GM19463 (cell line): ENCODE data around the gene CEP290.
"Not testable (repeated sequence)": the region's sequence is repeated elsewhere in the genome, so short reads cannot be mapped to it uniquely, and the experiment has no call there.

ENCODE experiments used
- ATAC-seq: cut with Tn5 transposase; IDR thresholded peaks from one replicate; pipeline ENCODE4 v1.9.1; 2021; ENCODE audit warnings: mild to moderate bottlenecking, moderate library complexity; ENCODE audit not compliant: unreplicated experiment

The CEP290 gene

GRCh38 chr12:88142610-88142991, 713 bp upstream of the CEP290 start:
- no peak for ATAC-seq

DNA sequence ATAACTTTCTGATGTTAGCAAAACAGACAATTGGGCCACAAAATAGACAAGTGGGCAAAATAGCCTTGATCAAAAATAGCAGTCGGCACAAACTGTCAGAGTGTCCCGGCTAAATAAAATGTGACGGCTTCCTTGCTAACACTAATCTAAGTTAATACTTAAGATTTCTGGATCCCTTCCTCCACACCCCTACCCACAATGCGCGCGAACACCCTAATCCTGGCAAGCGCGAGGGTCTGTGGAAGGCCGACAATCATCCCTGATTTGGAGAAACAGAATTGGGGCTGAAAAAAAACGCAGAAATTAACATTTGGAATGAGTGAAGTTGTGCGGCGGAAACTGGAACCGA, 489 bp downstream of the CEP290 start:
- ATAC-seq, result no peak

- not testable (repeated sequence) for ATAC-seq
Observed at GRCh38 chr12:88139711-88140110, 2.2 kb downstream of the CEP290 start.

DNA sequence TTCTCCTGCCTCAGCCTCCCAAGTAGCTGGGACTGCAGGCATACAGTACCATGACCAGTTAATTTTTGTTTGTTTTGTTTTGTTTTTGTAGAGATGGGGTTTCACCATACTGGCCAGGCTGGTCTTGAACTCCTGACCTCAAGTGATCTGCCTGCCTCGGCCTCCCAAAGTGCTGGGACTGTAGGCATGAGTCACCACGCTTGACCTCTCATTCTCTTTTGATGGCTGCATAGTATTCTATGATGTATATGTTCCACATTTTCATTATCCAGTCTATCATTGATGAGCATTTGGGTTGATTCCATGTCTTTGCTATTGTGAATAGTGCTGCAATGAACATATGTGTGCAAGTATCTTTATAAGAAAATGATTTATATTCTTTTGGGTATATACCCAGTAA, 8.7 kb downstream of the CEP290 start:
- not testable (repeated sequence) for ATAC-seq

DNA sequence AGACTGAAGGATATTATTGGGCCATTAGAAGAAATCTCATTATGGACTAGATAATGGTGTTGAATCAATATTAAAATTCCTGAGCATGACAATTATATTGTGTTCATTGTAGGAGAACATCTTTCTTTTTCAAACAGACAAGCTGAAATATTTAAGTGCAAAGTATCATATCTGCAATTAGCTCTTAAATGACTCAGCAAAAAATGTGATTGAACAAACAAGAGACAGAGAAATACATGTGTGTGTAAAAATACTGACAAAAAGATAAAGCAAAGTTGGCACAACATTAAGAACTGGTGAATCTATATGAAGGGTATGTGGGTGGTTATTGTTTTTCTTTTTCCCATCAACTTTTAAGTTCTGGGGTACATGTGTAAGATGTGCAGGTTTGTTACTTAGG, 9.5 kb downstream of the CEP290 start:
- no peak for ATAC-seq

GRCh38 chr12:88127855-88128254, 14.0 kb downstream of the CEP290 start:
- no peak for ATAC-seq

DNA sequence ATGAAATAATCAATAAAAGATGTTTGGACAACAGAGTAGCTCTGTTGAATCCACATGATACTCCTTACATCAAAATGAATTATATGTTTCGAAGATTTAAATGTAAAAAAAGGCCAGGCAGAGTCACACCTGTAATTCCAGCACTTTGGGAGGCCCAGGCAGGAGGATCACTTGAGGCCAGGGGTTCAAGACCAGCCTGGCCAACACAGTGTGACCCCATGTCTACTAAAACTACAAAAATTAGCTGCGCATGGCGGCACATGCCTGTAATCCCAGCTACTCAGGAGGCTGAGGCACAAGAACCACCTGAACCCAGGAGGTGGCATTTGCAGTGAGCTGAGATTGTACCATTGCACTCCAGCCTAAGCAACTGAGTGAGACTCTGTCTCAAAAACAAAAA, 14.8 kb downstream of the CEP290 start:
- ATAC-seq, result no peak

- no peak for ATAC-seq
Observed at GRCh38 chr12:88122666-88123065, 19.2 kb downstream of the CEP290 start.

- ATAC-seq, result no peak
Observed at GRCh38 chr12:88113871-88114270, 28.0 kb downstream of the CEP290 start.

DNA sequence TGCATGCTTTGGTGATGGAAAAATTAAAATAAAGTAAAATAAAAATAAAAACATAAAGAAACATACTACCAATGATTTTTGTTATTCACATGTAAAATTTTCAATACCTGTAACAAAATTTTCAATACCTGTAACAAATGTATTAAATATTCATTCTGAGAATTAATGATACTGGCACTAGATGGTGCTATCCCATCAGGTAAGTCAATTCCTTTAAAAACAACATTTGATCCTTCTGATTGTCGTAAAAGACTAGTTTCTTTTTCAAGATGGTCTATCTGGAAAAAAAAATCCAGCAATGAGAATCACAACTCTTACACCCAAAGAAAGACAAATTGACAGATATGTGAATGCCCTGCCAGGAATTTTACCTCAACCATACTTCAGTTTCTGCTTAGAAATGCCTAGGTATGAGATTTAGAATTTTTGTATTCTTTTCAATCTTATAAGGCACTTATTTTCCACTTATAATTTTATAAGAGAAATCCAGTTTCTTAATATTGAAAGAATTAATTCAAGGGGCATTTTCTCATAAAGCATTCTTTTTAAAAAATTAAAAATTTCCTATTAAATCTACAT, 30.7 kb downstream of the CEP290 start:
- no peak for ATAC-seq

- ATAC-seq, result no peak
Observed at GRCh38 chr12:88108021-88108420, 33.9 kb downstream of the CEP290 start.

DNA sequence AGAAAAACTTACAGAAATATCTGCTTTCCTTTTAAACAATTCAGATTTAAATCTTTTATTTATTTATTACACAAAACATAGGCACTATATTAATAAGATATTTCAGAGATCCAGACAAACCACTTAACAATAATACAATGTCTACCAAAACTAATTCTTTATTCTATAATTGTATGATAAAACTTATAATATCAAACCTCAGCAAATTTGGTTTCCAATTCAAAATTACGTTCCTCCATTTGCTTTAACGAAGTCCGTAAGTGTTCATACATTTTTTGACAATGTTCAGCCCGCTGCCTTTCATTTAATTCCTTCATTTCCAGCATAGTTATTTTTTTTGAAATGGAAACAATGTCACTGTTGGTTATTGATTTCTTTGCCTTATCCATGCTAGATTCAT, 48.3 kb downstream of the CEP290 start:
- ATAC-seq, result no peak

GRCh38 chr12:88092771-88093170, 49.1 kb downstream of the CEP290 start:
- no peak for ATAC-seq

GRCh38 chr12:88084210-88084609, 57.7 kb downstream of the CEP290 start:
- ATAC-seq, result no peak

GRCh38 chr12:88083634-88084033, 58.3 kb downstream of the CEP290 start:
- no peak for ATAC-seq

GRCh38 chr12:88081247-88081646, 60.6 kb downstream of the CEP290 start:
- no peak for ATAC-seq

- no peak for ATAC-seq
Observed at GRCh38 chr12:88067301-88067700, 74.6 kb downstream of the CEP290 start.

- ATAC-seq, result peak; percentile 79
Observed at GRCh38 chr12:88063375-88063774, 78.5 kb downstream of the CEP290 start.

DNA sequence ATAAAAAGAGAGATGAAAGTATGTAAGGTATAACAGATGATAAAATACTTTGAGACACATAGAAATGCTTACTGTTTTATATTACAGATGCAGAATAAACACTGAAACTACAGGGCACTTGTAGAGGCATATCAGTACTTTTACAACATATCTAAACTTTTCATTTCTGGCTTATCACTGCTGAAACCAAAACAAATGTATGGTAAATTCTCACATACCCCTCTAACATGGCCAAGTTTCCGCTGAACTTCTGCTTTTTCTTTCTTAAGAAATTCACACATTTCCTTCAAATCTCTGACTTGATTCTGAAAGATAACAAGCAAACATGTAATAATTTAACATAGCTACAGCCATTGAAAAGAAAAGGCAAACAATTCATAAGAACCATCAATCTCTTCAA, 79.4 kb downstream of the CEP290 start:
- peak; percentile 58 for ATAC-seq

DNA sequence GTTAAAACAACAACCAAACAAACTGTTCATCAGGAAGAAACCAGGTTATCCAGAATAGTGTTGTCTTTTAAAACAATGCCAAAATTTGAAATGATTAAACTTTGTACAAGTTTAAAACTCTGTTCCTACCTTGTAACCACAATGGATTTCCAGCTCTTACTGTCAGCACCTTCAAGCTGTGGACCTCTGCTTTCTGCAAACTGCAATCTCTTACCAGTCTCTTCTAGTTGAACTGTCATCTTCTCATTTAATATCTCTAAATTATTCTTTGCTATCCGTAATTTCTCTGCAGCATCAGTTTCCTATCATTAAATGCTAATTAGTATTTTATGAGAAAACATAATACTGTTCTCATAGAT, 83.2 kb downstream of the CEP290 start:
- no peak for ATAC-seq

GRCh38 chr12:88057994-88058718, 83.7 kb downstream of the CEP290 start:
- ATAC-seq, result no peak

GRCh38 chr12:88056571-88056970, 85.3 kb downstream of the CEP290 start:
- no peak for ATAC-seq

GRCh38 chr12:88052686-88053085, 89.2 kb downstream of the CEP290 start:
- ATAC-seq, result peak; percentile 56
